ENCODE results near the gene NAV2. TPM values are rescaled to one million over a fixed set of nuclear protein-coding genes. Genes with fewer than 3 reads are reported as not detected.

Gene NAV2
- total and polyA plus RNA-seq, 7 donors, result 1.2 to 62.6 (median 22.1) TPM

GRCh38 chr11:20048246-20048645, 335.6 kb downstream of the NAV2 start:
- WGBS, 2 donors, result 71 to 95% methylated on average over 3 of the region's 3 CpGs
- Histone ChIP-seq H3K4me1 (peaks cover 0 to 57% (median 46%) of the 10 kb centered on the region in 4 donors), H3K4me3 (no peak overlapping the region), H3K27me3 (no peaks in the 10 kb centered on the region), H3K9me3 (no peaks in the 10 kb centered on the region), H3K36me3 (peaks cover 0 to 71% (median 15%) of the 10 kb centered on the region in 4 donors), H3K27ac (peak overlapping the region; percentile 26 to 62 (median 48))
- intact Hi-C loops (cut with DNase I), result no loop called here
- no peak for DNase-seq
- TF ChIP-seq EP300 (IDR thresholded peaks at IDR 0.05) (no peak), POLR2AphosphoS5 (IDR thresholded peaks at IDR 0.05) (no peak), POLR2A (IDR thresholded peaks at IDR 0.05) (no peak), CTCF (IDR thresholded peaks at IDR 0.05) (no peak)

GRCh38 chr11:20048707-20049106, 336.1 kb downstream of the NAV2 start:
- DNase-seq, result no peak
- no peaks in the 10 kb centered on the region for H3K27me3 ChIP-seq
- no peak overlapping the region for H3K4me3 ChIP-seq
- peaks cover 3 to 75% (median 15%) of the 10 kb centered on the region in 4 donors for H3K36me3 ChIP-seq
- H3K4me1 ChIP-seq, result peaks cover 0 to 57% (median 46%) of the 10 kb centered on the region in 4 donors
- no peaks in the 10 kb centered on the region for H3K9me3 ChIP-seq
- TF ChIP-seq POLR2A (IDR thresholded peaks at IDR 0.05) (no peak), EP300 (IDR thresholded peaks at IDR 0.05) (no peak), CTCF (IDR thresholded peaks at IDR 0.05) (no peak), POLR2AphosphoS5 (IDR thresholded peaks at IDR 0.05) (no peak)
- WGBS, 2 donors, result 95% methylated on average over 9 of the region's 9 CpGs
- intact Hi-C loops (cut with DNase I), result no loop called here
- peak overlapping the region; percentile 26 to 62 (median 48) for H3K27ac ChIP-seq

DNA sequence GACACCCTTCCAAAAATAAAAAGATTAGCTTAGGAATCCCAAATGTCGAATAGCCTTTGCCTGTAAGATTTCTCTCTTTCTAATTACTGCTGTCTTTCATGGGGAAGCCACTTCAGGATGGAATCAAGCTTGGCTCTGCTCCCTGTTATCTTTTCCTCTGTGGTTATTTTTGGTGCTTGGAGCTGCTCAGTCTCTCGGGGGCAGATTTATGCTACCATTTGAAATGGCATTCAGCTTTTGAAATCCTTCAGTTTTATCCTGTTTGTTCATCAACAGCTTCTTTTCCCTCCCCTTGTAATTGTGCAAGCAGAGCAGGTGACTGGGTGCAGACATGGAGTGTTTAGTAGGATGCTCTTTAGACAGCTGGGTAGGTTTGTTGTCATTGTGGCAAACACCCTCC, 336.6 kb downstream of the NAV2 start:
- peaks cover 8 to 75% (median 15%) of the 10 kb centered on the region in 4 donors for H3K36me3 ChIP-seq
- 60 to 83% methylated on average over 2 of the region's 2 CpGs for WGBS, 2 donors

GRCh38 chr11:20050048-20050447, 337.4 kb downstream of the NAV2 start:
- Histone ChIP-seq H3K27ac (peak overlapping the region; percentile 14 to 62 (median 48)), H3K36me3 (peaks cover 7 to 75% (median 15%) of the 10 kb centered on the region in 4 donors), H3K9me3 (no peaks in the 10 kb centered on the region), H3K4me3 (no peak overlapping the region), H3K4me1 (peaks cover 0 to 64% (median 52%) of the 10 kb centered on the region in 4 donors), H3K27me3 (no peaks in the 10 kb centered on the region)
- no peak for DNase-seq
- intact Hi-C loops (cut with DNase I), result loop anchor here (10.0 kb wide), 1 partner anchor 95 kb away; no protein-coding TSS in a partner anchor
- 94 to 96% methylated on average over 4 of the region's 4 CpGs for WGBS, 2 donors
- no peak for TF ChIP-seq POLR2AphosphoS5 (IDR thresholded peaks at IDR 0.05)
- TF ChIP-seq EP300 (IDR thresholded peaks at IDR 0.05), result no peak
- no peak for TF ChIP-seq POLR2A (IDR thresholded peaks at IDR 0.05)
- no peak for TF ChIP-seq CTCF (IDR thresholded peaks at IDR 0.05)

More for the DNA sequence above, 336.6 kb downstream of the NAV2 start:
- no peak for DNase-seq
- no peaks in the 10 kb centered on the region for H3K9me3 ChIP-seq
- no peaks in the 10 kb centered on the region for H3K27me3 ChIP-seq
- TF ChIP-seq EP300 (IDR thresholded peaks at IDR 0.05), result no peak
- TF ChIP-seq POLR2AphosphoS5 (IDR thresholded peaks at IDR 0.05), result no peak
- TF ChIP-seq CTCF (IDR thresholded peaks at IDR 0.05), result no peak
- no peak for TF ChIP-seq POLR2A (IDR thresholded peaks at IDR 0.05)
- peaks cover 0 to 57% (median 46%) of the 10 kb centered on the region in 4 donors for H3K4me1 ChIP-seq
- H3K27ac ChIP-seq, result peak overlapping the region in 3 of 4 donors; percentile 14 to 62 (median 61)
- H3K4me3 ChIP-seq, result no peak overlapping the region
- intact Hi-C loops (cut with DNase I), result no loop called here
